Measurements from ENCODE around the gene ZNF609. TPM values are rescaled to one million over a fixed set of nuclear protein-coding genes. Genes with fewer than 3 reads are reported as not detected.

The ZNF609 gene
- polyA plus RNA-seq, 2 of the 4 experiments (the other 2 are of a cell fraction): 19.6 to 39.9 TPM

DNA sequence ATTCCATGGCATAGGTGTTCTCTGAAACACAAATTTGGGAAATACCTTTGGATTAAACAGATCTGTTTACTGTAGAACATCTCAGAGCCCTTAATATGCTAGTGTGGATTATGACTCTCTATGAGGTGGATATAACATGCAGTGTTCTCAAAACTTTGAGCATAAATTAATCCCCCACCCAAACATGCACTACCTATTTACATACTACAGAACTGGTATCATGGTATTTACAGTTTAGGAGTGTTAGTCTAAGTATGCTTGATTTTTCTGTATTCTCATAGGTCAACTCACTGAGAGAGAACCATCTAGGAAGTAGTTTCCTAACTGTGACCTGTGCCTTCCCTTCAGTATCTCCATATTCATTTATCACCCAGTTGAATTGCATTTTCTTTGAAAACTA lies 30.9 kb upstream of the ZNF609 start:
- Histone ChIP-seq H3K27ac (no peak overlapping the region), H3K4me1 (peaks cover 6% of the 10 kb centered on the region; the same call in 1 of the 3 replicates), H3K4me3 (no peak overlapping the region), H3K4me2 (no peak overlapping the region), H3K9me3 (no peaks in the 10 kb centered on the region)
- FAIRE-seq: no peak
- ChIA-PET POLR2A (no interaction called here), CTCF (interaction anchor here (2.8 to 6.1 kb wide), 2 partner anchors 29 to 252 kb away, joined by 16 to 90 read pairs; partner anchors contain the start of gene ZNF609)
- ATAC-seq: no peak
- TF ChIP-seq KDM1A (IDR thresholded peaks at IDR 0.05; ENCODE audit: low read depth): no peak
- no peak for TF ChIP-seq CBX2 (IDR thresholded peaks at IDR 0.05; ENCODE audit: borderline replicate concordance, low read depth)
- TF ChIP-seq HOXA7 (CRISPR knock-in tag; IDR thresholded peaks at IDR 0.05): no peak
- no peak for DNase-seq (ENCODE audit: low read depth in 1 of 2, low spot score in 1 of 2)

DNA sequence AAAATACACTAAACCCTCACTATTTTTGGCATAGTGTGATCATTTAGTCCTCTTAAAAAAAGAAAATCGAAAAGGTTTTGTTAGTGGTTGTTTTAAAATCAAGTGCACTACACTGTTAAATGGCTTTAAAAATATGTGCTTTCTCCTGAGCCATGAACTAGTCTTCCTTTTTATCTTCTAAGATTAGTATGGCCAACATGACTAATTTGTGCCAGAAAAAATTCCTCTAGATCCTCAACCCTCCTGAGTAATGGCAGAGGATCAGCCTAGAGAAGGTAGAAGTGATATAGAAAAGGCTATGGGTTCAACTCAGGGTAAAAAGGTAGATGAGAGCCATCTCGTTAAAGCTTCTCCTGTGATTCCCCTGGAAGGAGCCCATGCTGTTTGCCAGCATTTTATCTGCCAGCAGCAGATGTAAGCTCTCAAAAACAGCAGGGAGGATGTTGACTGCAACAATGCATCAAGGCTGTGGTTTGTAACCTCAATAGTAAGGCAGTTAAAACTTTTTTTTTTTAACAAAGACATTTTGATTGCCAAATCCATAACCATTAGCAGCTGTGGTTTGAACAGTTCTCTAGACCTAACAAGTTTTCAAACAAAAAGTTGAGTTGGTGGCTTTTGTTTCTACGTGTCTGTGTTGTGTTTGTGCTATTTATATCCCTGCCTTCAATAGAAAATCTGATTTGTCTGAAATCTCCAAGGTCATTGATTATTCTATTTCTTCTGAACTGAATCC lies 30.2 kb upstream of the ZNF609 start:
- ATAC-seq: no peak
- FAIRE-seq: no peak
- H3K27ac ChIP-seq: no peak overlapping the region
- POLR2A ChIA-PET: no interaction called here
- CTCF ChIA-PET: interaction anchor here (0.6 to 2.7 kb wide), 4 partner anchors 9 to 298 kb away, joined by 3 to 17 read pairs (median 5); no protein-coding TSS in a partner anchor
- WGBS (ENCODE audit: missing lambda C conversion rate): 64% methylated on average over 3 of the region's 3 CpGs
- H3K4me1 ChIP-seq: 0 out of 3 replicates have a peak, but pooled peaks cover 6% of the 10 kb centered on the region
- H3K4me3 ChIP-seq: no peak overlapping the region
- DNase-seq (ENCODE audit: low read depth in 1 of 2, low spot score in 1 of 2): no peak
- H3K4me2 ChIP-seq: no peak overlapping the region
- no peak for TF ChIP-seq FOSB (CRISPR knock-in tag; IDR thresholded peaks at IDR 0.05)
- H3K9me3 ChIP-seq: no peaks in the 10 kb centered on the region

DNA sequence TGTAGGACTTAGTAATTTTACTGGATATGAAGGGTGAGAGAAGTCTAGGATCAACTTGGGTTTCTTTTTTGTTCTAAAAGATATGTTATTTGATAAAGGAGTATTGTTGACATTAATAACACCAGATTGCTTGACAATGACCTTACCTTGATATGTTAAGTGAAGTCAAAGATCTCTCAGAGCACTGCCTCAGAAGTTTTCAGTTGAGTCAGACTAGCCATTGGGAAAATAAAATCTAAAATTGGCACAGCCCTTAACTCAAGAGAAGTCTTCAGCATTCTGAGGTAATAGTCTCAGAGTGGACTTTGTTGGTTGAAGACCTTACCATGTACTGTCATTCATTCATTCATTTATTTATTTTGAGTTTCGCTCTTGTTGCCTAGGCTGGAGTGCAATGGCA lies 22.4 kb upstream of the ZNF609 start:
- FAIRE-seq: no peak
- Histone ChIP-seq H3K4me2 (no peak overlapping the region), H3K4me1 (peaks cover 2% of the 10 kb centered on the region; the same call in 2 of the 3 replicates), H3K9me3 (no peaks in the 10 kb centered on the region), H3K27ac (no peak overlapping the region), H3K4me3 (no peak overlapping the region)
- DNase-seq (ENCODE audit: low read depth in 1 of 2, low spot score in 1 of 2): no peak
- ChIA-PET POLR2A (no interaction called here), CTCF (interaction anchor here (1.5 kb wide), 1 partner anchor 11 kb away, joined by 5 read pairs; no protein-coding TSS in a partner anchor)
- no peak for ATAC-seq
- TF ChIP-seq TP53 (CRISPR knock-in tag; IDR thresholded peaks at IDR 0.05) (no peak), CHD4 (IDR thresholded peaks at IDR 0.05; ENCODE audit: borderline replicate concordance) (no peak), SMC3 (IDR thresholded peaks at IDR 0.05) (no peak), NPAS2 (CRISPR knock-in tag; IDR thresholded peaks at IDR 0.05; ENCODE audit: borderline replicate concordance) (no peak), JUNB (IDR thresholded peaks at IDR 0.05) (no peak), SREBF2 (IDR thresholded peaks at IDR 0.05) (no peak), JUN (IDR thresholded peaks at IDR 0.05) (no peak)
- TF ChIP-seq, protein P1, sequence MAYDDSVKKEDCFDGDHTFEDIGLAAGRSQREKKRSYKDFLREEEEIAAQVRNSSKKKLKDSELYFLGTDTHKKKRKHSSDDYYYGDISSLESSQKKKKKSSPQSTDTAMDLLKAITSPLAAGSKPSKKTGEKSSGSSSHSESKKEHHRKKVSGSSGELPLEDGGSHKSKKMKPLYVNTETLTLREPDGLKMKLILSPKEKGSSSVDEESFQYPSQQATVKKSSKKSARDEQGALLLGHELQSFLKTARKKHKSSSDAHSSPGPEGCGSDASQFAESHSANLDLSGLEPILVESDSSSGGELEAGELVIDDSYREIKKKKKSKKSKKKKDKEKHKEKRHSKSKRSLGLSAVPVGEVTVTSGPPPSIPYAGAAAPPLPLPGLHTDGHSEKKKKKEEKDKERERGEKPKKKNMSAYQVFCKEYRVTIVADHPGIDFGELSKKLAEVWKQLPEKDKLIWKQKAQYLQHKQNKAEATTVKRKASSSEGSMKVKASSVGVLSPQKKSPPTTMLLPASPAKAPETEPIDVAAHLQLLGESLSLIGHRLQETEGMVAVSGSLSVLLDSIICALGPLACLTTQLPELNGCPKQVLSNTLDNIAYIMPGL (CRISPR knock-in tag; IDR thresholded peaks at IDR 0.05; ENCODE audit: borderline replicate concordance): no peak
- 95% methylated on average over 1 of the region's 1 CpG for WGBS (ENCODE audit: missing lambda C conversion rate)

DNA sequence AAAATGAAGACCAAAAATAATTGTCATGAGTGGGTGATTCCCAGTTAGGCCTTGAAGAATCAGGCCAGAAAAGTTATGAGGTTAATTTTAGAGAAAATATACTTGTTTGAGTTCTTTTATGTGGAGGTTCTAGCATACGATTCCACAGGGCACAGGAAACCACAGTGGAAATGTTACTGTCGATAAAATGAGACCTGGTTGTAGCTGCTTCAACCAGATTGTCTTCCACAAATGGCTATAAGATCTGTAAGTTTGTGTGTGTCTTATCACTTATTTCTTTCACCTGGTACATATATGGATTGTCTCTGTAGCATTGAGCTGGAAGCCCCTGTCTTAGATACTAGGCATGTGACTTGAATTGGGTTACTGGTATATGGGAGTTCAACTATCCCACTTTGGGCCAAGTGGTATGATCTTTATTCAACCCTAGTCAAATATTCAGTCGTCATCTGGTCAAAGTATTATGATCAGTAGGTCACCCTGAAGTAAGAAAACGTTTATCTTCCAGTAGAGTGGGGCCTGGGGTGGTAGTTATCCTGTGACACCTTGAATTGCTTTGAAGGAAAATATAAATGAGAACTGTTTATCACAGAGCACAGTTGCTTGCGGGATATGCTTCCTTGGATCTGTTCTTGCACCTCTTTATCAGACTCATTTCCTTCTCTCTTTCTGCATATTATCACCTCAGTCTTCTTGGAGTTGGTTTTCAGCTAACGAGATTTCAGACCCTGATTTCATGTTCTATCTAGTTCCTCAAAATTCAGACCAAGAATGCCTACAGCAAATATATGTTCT lies 21.5 kb upstream of the ZNF609 start:
- TF ChIP-seq CEBPB (IDR thresholded peaks at IDR 0.05) (no peak), PHF8 (IDR thresholded peaks at IDR 0.05; ENCODE audit: borderline replicate concordance, low read depth) (no peak), HOXB5 (CRISPR knock-in tag; IDR thresholded peaks at IDR 0.05) (no peak), RARB (CRISPR knock-in tag; IDR thresholded peaks at IDR 0.05) (no peak), FOSL2 (IDR thresholded peaks at IDR 0.05) (no peak), FOSL2 (CRISPR knock-in tag; IDR thresholded peaks at IDR 0.05) (no peak), FOXS1 (CRISPR knock-in tag; IDR thresholded peaks at IDR 0.05) (no peak), MYC (IDR thresholded peaks at IDR 0.05; ENCODE audit: borderline replicate concordance, low read length) (no peak), NPAS2 (CRISPR knock-in tag; IDR thresholded peaks at IDR 0.05; ENCODE audit: borderline replicate concordance) (no peak), SREBF2 (IDR thresholded peaks at IDR 0.05) (no peak), JUN (IDR thresholded peaks at IDR 0.05) (no peak), MAZ (IDR thresholded peaks at IDR 0.05; ENCODE audit: borderline replicate concordance, low read depth, low read length) (no peak), MAFK (IDR thresholded peaks at IDR 0.05; ENCODE audit: partially characterized antibody) (no peak), HEYL (CRISPR knock-in tag; IDR thresholded peaks at IDR 0.05) (no peak), POLR2A (IDR thresholded peaks at IDR 0.05; ENCODE audit: low read length) (no peak)
- TF ChIP-seq, protein P2, sequence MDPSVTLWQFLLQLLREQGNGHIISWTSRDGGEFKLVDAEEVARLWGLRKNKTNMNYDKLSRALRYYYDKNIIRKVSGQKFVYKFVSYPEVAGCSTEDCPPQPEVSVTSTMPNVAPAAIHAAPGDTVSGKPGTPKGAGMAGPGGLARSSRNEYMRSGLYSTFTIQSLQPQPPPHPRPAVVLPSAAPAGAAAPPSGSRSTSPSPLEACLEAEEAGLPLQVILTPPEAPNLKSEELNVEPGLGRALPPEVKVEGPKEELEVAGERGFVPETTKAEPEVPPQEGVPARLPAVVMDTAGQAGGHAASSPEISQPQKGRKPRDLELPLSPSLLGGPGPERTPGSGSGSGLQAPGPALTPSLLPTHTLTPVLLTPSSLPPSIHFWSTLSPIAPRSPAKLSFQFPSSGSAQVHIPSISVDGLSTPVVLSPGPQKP (IDR thresholded peaks at IDR 0.05; ENCODE audit: low read depth, low read length): no peak
- TF ChIP-seq, protein P3, sequence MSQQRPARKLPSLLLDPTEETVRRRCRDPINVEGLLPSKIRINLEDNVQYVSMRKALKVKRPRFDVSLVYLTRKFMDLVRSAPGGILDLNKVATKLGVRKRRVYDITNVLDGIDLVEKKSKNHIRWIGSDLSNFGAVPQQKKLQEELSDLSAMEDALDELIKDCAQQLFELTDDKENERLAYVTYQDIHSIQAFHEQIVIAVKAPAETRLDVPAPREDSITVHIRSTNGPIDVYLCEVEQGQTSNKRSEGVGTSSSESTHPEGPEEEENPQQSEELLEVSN (IDR thresholded peaks at IDR 0.05; ENCODE audit: borderline replicate concordance, low read depth): no peak
- POLR2A ChIA-PET: no interaction called here
- no peak for ATAC-seq
- Histone ChIP-seq H3K4me3 (no peak overlapping the region), H3K27ac (no peak overlapping the region), H3K4me1 (peaks cover 11% of the 10 kb centered on the region), H3K9me3 (no peaks in the 10 kb centered on the region), H3K4me2 (no peak overlapping the region)
- CTCF ChIA-PET: interaction anchor here (0.5 to 0.8 kb wide), 2 partner anchors 21 to 283 kb away, joined by 3 to 4 read pairs; no protein-coding TSS in a partner anchor
- FAIRE-seq: no peak
- WGBS (ENCODE audit: missing lambda C conversion rate): 79% methylated on average over 6 of the region's 6 CpGs
- no peak for DNase-seq (ENCODE audit: low read depth in 1 of 2, low spot score in 1 of 2)

All from A549 (cell line).